Measurements from ENCODE around the gene LEFTY1.
A peak's percentile ranks its signal among the peaks of the same experiment; 100 is the strongest.
"Not testable (repeated sequence)": the region's sequence is repeated elsewhere in the genome, so short reads cannot be mapped to it uniquely, and the experiment has no call there.

LEFTY1 gene

GRCh38 chr1:225888898-225889601 is at the start of gene LEFTY1:
Gene LEFTY1, minus strand, starts transcription at chr1:225889146. Its CDS starts 80 bp downstream, at chr1:225889066.
- DNase-seq (ENCODE audit: low spot score): no peak

GRCh38 chr1:225937048-225937968 is 48.4 kb upstream of the LEFTY1 start:
- no peak for DNase-seq (ENCODE audit: low spot score)

- DNase-seq (ENCODE audit: low spot score): no peak
Measured at GRCh38 chr1:225936523-225936922, 47.6 kb upstream of the LEFTY1 start.

- DNase-seq (ENCODE audit: low spot score): peak; percentile 80
Measured at GRCh38 chr1:225936086-225936485, 47.1 kb upstream of the LEFTY1 start.

GRCh38 chr1:225934711-225935110 is 45.8 kb upstream of the LEFTY1 start:
- DNase-seq (ENCODE audit: low spot score): no peak

GRCh38 chr1:225933072-225933471 is 44.1 kb upstream of the LEFTY1 start:
- DNase-seq (ENCODE audit: low spot score): no peak

GRCh38 chr1:225931270-225932136 is 42.6 kb upstream of the LEFTY1 start:
- no peak for DNase-seq (ENCODE audit: low spot score)

GRCh38 chr1:225930566-225930965 is 41.6 kb upstream of the LEFTY1 start:
- DNase-seq (ENCODE audit: low spot score): no peak

- DNase-seq (ENCODE audit: low spot score): not testable (repeated sequence)
Measured at GRCh38 chr1:225929462-225929861, 40.5 kb upstream of the LEFTY1 start.

- no peak for DNase-seq (ENCODE audit: low spot score)
Measured at GRCh38 chr1:225928186-225929175, 39.5 kb upstream of the LEFTY1 start.

- DNase-seq (ENCODE audit: low spot score): no peak
Measured at GRCh38 chr1:225926551-225927113, 37.7 kb upstream of the LEFTY1 start.

- peak; percentile 94 for DNase-seq (ENCODE audit: low spot score)
Measured at GRCh38 chr1:225923692-225924555, 35.0 kb upstream of the LEFTY1 start, which contains the start of gene PYCR2. Gene PYCR2, minus strand, starts transcription at chr1:225924250. Its CDS starts 140 bp downstream, at chr1:225924110.

- DNase-seq (ENCODE audit: low spot score): no peak
Measured at GRCh38 chr1:225923381-225923691, 34.4 kb upstream of the LEFTY1 start.

- no peak for DNase-seq (ENCODE audit: low spot score)
Measured at GRCh38 chr1:225921734-225922709, 33.1 kb upstream of the LEFTY1 start.

- DNase-seq (ENCODE audit: low spot score): no peak
Measured at GRCh38 chr1:225919906-225920305, 31.0 kb upstream of the LEFTY1 start.

- DNase-seq (ENCODE audit: low spot score): no peak
Measured at GRCh38 chr1:225918280-225918679, 29.3 kb upstream of the LEFTY1 start.

- DNase-seq (ENCODE audit: low spot score): no peak
Measured at GRCh38 chr1:225917536-225917935, 28.6 kb upstream of the LEFTY1 start.

GRCh38 chr1:225917101-225917500 is 28.2 kb upstream of the LEFTY1 start:
- DNase-seq (ENCODE audit: low spot score): no peak
